ENCODE data around the gene ALDH1A2. TPM values are rescaled to one million over a fixed set of nuclear protein-coding genes. Genes with fewer than 3 reads are reported as not detected.

The ALDH1A2 gene
- total RNA-seq, 1 experiment from 2014 or later, result 0.98 TPM

- ChIA-PET CTCF (interaction anchor here (0.6 to 2.0 kb wide), 12 partner anchors 19 to 1525 kb away, joined by 3 to 11 read pairs (median 3); no protein-coding TSS in a partner anchor), POLR2A (no interaction called here)
- peaks cover 17% of the 10 kb centered on the region for H3K27me3 ChIP-seq (ENCODE audit: control insufficient read depth, insufficient read depth, low read length)
- no peak overlapping the region for H3K4me3 ChIP-seq (ENCODE audit: low read depth in 2 of 2, low read length in 2 of 2)
- intact Hi-C loops (cut with micrococcal nuclease; ENCODE audit: unreplicated experiment) (no loop called here), in situ Hi-C loops (cut with HindIII; ENCODE audit: low pct_unique_long_range_greater_than_20kb, low sequenced_read_pairs) (no loop called here)
- H3K36me3 ChIP-seq (ENCODE audit: control insufficient read depth, insufficient read depth, low read length), result no peaks in the 10 kb centered on the region
- TF ChIP-seq POLR2AphosphoS5 (IDR thresholded peaks at IDR 0.05; ENCODE audit: low read depth, low read length) (no peak), CTCF (IDR thresholded peaks at IDR 0.05) (peak; percentile 94)
- peak; percentile 24 for DNase-seq (ENCODE audit: low read depth, low spot score)
- no TSS peak for BruUV-seq (replicated peaks)
- no peaks in the 10 kb centered on the region for H3K4me1 ChIP-seq (ENCODE audit: control insufficient read depth, insufficient read depth, low read length)
- no peaks in the 10 kb centered on the region for H3K9me3 ChIP-seq (ENCODE audit: control insufficient read depth, insufficient read depth, low read depth, low read length)
- ATAC-seq, result no peak; the same call in 1 of the 2 replicates
- no peak overlapping the region for H3K27ac ChIP-seq (ENCODE audit: low read length)
These were observed 5.4 kb upstream of the ALDH1A2 start for GRCh38 chr15:58070801-58071418.

GRCh38 chr15:58069008-58069407 is 3.5 kb upstream of the ALDH1A2 start:
- peaks cover 22% of the 10 kb centered on the region for H3K27me3 ChIP-seq (ENCODE audit: control insufficient read depth, insufficient read depth, low read length)
- no peak for DNase-seq (ENCODE audit: low read depth, low spot score)
- no peak overlapping the region for H3K27ac ChIP-seq (ENCODE audit: low read length)
- no peaks in the 10 kb centered on the region for H3K9me3 ChIP-seq (ENCODE audit: control insufficient read depth, insufficient read depth, low read depth, low read length)
- BruUV-seq (replicated peaks), result no TSS peak
- in situ Hi-C loops (cut with HindIII; ENCODE audit: low pct_unique_long_range_greater_than_20kb, low sequenced_read_pairs) (no loop called here), intact Hi-C loops (cut with micrococcal nuclease; ENCODE audit: unreplicated experiment) (loop anchor here (2.0 kb wide), 1 partner anchor 202 kb away; no protein-coding TSS in a partner anchor)
- H3K4me1 ChIP-seq (ENCODE audit: control insufficient read depth, insufficient read depth, low read length), result no peaks in the 10 kb centered on the region
- H3K36me3 ChIP-seq (ENCODE audit: control insufficient read depth, insufficient read depth, low read length), result no peaks in the 10 kb centered on the region
- POLR2A ChIA-PET, result no interaction called here
- CTCF ChIA-PET, result no interaction called here
- no peak overlapping the region for H3K4me3 ChIP-seq (ENCODE audit: low read depth in 2 of 2, low read length in 2 of 2)
- TF ChIP-seq CTCF (IDR thresholded peaks at IDR 0.05) (no peak), SIN3A (IDR thresholded peaks at IDR 0.05; ENCODE audit: borderline replicate concordance, insufficient read depth, low read depth, low read length) (no peak), POLR2AphosphoS5 (IDR thresholded peaks at IDR 0.05; ENCODE audit: low read depth, low read length) (no peak), REST (IDR thresholded peaks at IDR 0.05; ENCODE audit: insufficient read depth in 1 of 2, low read depth in 2 of 2, low read length in 1 of 2) (no peak), TCF7L2 (IDR thresholded peaks at IDR 0.05; ENCODE audit: low read depth, low read length) (no peak)
- no peak for ATAC-seq

Measured in Panc1 (cell line).